ACC112 (cell line): Measurements from ENCODE around the gene COL6A1.
"Not testable (repeated sequence)": the region's sequence is repeated elsewhere in the genome, so short reads cannot be mapped to it uniquely, and the experiment has no call there.

ENCODE experiments used
- H2AFZ ChIP-seq: fragments of 200-600 bp; sonication (generic); one replicate; pipeline ENCODE4 v1.6.0; 2017; ENCODE audit warnings: antibody characterized with exemption, low read length; ENCODE audit not compliant: unreplicated experiment
- H3K27ac ChIP-seq: fragments of 200-600 bp; sonication (generic); 2 replicates; pipeline ENCODE4 v1.5.1; 2014; ENCODE audit warnings: low read depth, mild to moderate bottlenecking, antibody characterized with exemption, low read length, moderate library complexity
- H3K27me3 ChIP-seq: fragments of 200-600 bp; sonication (generic); 2 replicates; pipeline ENCODE4 v1.6.1; 2014; ENCODE audit warnings: mild to moderate bottlenecking, antibody characterized with exemption, low read length, moderate library complexity, mixed read lengths; ENCODE audit not compliant: insufficient read depth
- H3K36me3 ChIP-seq: fragments of 200-600 bp; sonication (generic); 2 replicates; pipeline ENCODE4 v1.6.1; 2016; ENCODE audit warnings: mild to moderate bottlenecking, antibody characterized with exemption, low read length, moderate library complexity, mixed read lengths; ENCODE audit not compliant: insufficient read depth
- H3K4me1 ChIP-seq: fragments of 200-600 bp; sonication (generic); one replicate; pipeline ENCODE4 v1.6.1; 2016; ENCODE audit warnings: low read length, mixed read lengths; ENCODE audit not compliant: insufficient read depth, unreplicated experiment, control insufficient read depth
- H3K4me3 ChIP-seq: fragments of 200-600 bp; sonication (generic); 2 replicates; pipeline ENCODE4 v1.5.1; 2014; ENCODE audit warnings: mild to moderate bottlenecking, low read depth, low read length
- H3K79me2 ChIP-seq: fragments of 200-600 bp; sonication (generic); one replicate; pipeline ENCODE4 v1.6.0; 2016; ENCODE audit warnings: low read length; ENCODE audit not compliant: control insufficient read depth, unreplicated experiment, insufficient read depth

Gene COL6A1

DNA sequence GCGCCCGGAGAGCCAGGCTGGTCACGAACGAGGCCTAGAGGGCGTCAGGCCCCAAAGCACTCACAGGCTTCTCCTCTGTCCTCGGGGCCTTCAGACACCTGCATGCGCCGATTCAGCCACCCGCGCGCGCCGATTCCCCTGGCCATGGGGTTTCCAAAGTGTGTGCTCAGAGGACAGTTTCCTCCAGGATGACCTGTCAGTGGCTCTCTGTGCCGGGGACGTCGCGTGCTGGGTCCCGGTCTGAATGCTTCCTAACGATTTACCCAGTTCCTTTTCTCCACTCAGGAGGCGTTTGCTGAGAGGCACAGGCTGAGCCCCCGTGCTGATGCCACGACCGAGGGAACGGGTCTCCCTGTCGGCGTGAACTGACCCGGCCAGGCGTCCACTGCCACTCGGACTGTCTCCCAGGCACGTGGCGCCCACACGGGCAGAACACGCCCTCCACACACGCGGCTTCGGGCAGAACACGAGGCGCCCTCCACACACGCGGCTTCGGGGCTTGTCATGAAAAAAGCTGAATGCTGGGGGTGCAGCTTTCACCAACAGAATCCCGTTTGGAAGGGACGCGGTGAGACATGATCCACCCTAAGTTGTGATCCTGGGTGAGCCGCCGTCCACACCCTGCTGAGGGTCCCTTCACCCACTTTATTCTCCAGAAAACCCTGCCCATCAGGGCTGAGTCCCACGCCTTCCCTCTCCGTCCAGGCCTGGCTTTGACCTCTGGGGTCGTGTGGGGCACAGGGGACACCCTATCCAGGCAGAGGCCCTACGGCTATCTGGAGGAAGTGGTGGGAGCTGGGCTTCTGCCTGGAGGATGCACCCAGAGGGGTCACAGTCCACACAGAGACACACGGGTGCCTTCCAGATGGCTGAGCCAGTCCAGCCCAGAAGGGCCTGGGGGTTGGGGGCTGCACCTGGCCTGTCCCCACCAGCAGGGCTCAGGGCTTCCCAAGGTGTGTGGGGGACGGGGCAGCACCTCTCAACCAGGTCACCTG is 56.1 kb downstream of the COL6A1 start:
- H3K4me1 ChIP-seq: peaks cover 18% of the 10 kb centered on the region

DNA sequence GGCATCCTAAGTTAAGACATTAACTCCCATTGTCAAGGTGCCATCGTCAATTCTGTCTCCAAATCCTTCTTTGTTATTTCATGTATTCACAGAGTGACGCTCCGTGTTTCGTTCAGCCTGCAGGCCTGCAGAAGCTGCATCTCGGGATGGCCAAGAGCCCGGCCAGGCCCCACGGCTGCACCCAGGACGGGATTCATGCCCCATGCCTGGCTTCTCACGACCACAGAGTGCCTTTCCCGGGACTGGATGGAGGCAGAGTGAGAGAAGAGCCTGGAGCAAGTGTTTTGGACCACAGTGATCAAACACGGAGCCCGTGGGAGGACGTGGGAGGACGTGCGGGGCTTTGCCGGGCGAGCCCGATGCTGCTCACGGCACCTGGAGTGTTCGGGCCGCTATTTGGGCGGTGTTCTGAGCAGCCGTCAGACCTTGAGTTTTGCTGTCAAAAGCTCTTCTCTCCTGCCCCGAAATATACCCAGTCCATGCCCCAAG is 56.8 kb downstream of the COL6A1 start:
- H3K27ac ChIP-seq: peak overlapping the region; percentile 97
- no peaks in the 10 kb centered on the region for H3K36me3 ChIP-seq
- H3K4me3 ChIP-seq: 0 out of 2 replicates have a peak overlapping the region, but pooled peaks have one; percentile 7
- peaks cover 18% of the 10 kb centered on the region for H3K4me1 ChIP-seq
- no peaks in the 10 kb centered on the region for H3K27me3 ChIP-seq
- no peaks in the 10 kb centered on the region for H3K79me2 ChIP-seq
- peak overlapping the region; percentile 24 for H2AFZ ChIP-seq

More for the DNA sequence above, 56.1 kb downstream of the COL6A1 start:
- H3K36me3 ChIP-seq: no peaks in the 10 kb centered on the region
- no peak overlapping the region for H2AFZ ChIP-seq
- H3K79me2 ChIP-seq: no peaks in the 10 kb centered on the region
- peak overlapping the region; percentile 97 for H3K27ac ChIP-seq
- H3K4me3 ChIP-seq: no peak overlapping the region
- H3K27me3 ChIP-seq: no peaks in the 10 kb centered on the region

- Histone ChIP-seq H3K27me3 (no peaks in the 10 kb centered on the region), H3K36me3 (no peaks in the 10 kb centered on the region), H3K27ac (peak overlapping the region; percentile 97), H3K4me1 (peaks cover 18% of the 10 kb centered on the region), H3K79me2 (no peaks in the 10 kb centered on the region), H2AFZ (no peak overlapping the region), H3K4me3 (0 out of 2 replicates have a peak overlapping the region, but pooled peaks have one; percentile 7)
Observed at GRCh38 chr21:46038871-46039397, 57.4 kb downstream of the COL6A1 start.

DNA sequence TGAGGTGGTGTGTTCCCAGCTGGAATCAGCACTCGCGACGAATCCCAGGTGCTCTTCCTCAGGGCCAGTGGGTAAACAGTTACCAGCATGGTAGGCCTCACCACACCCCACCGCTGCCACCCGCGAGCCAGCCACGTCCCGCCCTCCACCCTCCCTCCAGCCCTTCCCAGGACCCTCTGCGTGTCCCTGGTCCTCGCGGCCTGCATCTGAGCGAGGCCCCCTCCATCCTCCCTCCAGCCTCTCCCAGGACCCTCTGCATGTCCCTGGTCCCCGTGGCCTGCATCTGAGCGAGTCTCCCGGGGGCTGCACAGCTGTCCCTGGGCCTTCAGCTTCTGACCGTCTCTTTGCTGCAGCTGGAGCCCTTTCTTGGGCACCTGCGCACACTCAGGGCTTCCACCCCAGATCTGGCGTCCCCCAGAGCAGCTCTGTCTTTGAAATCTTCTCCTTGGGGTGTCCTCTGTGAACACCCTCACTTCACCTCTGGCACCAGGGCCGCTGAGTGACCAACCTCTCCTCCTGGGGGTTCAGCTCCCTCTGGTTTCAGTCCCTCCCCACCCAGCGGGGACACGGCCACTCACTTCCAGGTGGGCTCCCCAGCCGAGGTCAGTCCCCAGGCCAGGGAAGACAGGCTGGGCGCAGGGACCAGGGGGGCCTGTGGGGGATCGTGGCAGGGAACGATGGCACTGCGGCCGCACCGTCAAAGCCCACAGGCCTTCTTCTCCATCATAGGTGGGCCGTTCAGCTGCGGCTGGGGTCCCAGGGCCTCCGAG is 58.5 kb downstream of the COL6A1 start:
- Histone ChIP-seq H3K79me2 (no peaks in the 10 kb centered on the region), H3K4me3 (no peak overlapping the region), H3K4me1 (peaks cover 22% of the 10 kb centered on the region), H3K27me3 (no peaks in the 10 kb centered on the region), H2AFZ (no peak overlapping the region), H3K36me3 (no peaks in the 10 kb centered on the region), H3K27ac (peak overlapping the region; percentile 97)

GRCh38 chr21:46040707-46041106 is 59.1 kb downstream of the COL6A1 start:
- Histone ChIP-seq H2AFZ (no peak overlapping the region), H3K36me3 (no peaks in the 10 kb centered on the region), H3K27me3 (no peaks in the 10 kb centered on the region), H3K4me1 (peaks cover 25% of the 10 kb centered on the region), H3K4me3 (no peak overlapping the region), H3K27ac (peak overlapping the region; percentile 97; the same call in 1 of the 2 replicates), H3K79me2 (no peaks in the 10 kb centered on the region)

DNA sequence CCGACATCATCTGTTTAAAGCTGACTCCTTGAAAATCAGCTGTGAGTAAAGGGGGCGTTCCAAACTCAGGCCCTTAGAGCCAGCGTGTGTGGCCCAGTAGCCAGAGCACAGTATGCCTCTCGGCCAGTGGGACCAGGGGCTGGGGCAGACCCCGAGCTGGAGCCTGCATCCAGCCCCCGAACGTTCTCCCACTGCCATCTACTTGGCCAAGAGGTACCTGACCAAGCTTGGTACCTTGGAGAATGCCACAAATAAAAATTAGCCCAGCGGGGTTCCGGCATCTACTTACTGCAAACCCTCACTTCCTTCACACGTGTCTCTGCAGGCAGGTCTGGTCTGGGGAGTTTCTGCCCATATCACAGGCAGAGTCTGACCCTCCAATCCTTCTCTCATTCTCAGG is 59.6 kb downstream of the COL6A1 start:
- Histone ChIP-seq H3K36me3 (no peaks in the 10 kb centered on the region), H3K27ac (no peak overlapping the region), H2AFZ (no peak overlapping the region), H3K4me1 (peaks cover 25% of the 10 kb centered on the region), H3K27me3 (no peaks in the 10 kb centered on the region), H3K79me2 (no peaks in the 10 kb centered on the region), H3K4me3 (no peak overlapping the region)

GRCh38 chr21:46045154-46045553 is 63.6 kb downstream of the COL6A1 start:
- H3K27ac ChIP-seq: peak overlapping the region; percentile 88
- H3K79me2 ChIP-seq: no peaks in the 10 kb centered on the region
- H3K36me3 ChIP-seq: no peaks in the 10 kb centered on the region
- peak overlapping the region; percentile 47 for H2AFZ ChIP-seq
- H3K27me3 ChIP-seq: no peaks in the 10 kb centered on the region
- no peak overlapping the region for H3K4me3 ChIP-seq
- H3K4me1 ChIP-seq: peaks cover 24% of the 10 kb centered on the region

DNA sequence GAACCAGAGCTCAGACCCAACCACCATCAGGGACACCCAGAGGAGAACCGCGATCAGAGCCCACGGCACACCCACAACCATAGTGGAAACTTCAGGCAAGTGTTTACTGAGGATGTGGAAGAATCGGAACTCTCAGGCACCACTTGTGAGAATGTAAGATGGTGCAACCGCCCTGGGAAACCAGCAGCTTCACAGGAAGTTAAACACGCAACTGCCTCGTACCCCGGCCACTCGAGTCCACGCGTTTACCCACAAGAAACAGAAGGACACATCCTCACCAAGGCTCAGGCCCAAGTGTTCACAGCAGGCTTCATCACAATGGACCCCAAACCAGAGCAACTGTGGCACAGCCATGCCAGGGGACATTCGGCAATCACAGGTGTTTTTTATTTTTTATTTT is 64.9 kb downstream of the COL6A1 start:
- Histone ChIP-seq H3K4me3 (no peak overlapping the region), H3K79me2 (no peaks in the 10 kb centered on the region), H3K27ac (peak overlapping the region; percentile 88), H3K27me3 (no peaks in the 10 kb centered on the region), H3K4me1 (peaks cover 26% of the 10 kb centered on the region), H2AFZ (no peak overlapping the region), H3K36me3 (no peaks in the 10 kb centered on the region)

GRCh38 chr21:46046906-46047305 is 65.3 kb downstream of the COL6A1 start:
- H3K36me3 ChIP-seq, H3K27me3 ChIP-seq, H2AFZ ChIP-seq, H3K4me3 ChIP-seq, H3K79me2 ChIP-seq: not testable (repeated sequence)
- Histone ChIP-seq H3K4me1 (peaks cover 26% of the 10 kb centered on the region), H3K27ac (peak overlapping the region; percentile 88; the same call in 1 of the 2 replicates)
